ENCODE results near the gene PEX3. TPM values are rescaled to one million over a fixed set of nuclear protein-coding genes. Genes with fewer than 3 reads are reported as not detected.

PEX3 gene, protein sequence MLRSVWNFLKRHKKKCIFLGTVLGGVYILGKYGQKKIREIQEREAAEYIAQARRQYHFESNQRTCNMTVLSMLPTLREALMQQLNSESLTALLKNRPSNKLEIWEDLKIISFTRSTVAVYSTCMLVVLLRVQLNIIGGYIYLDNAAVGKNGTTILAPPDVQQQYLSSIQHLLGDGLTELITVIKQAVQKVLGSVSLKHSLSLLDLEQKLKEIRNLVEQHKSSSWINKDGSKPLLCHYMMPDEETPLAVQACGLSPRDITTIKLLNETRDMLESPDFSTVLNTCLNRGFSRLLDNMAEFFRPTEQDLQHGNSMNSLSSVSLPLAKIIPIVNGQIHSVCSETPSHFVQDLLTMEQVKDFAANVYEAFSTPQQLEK
- 10 to 100 TPM in 1 of 2 donors, 1 to 10 TPM in 1; 10.0 to 12.2 TPM for total RNA-seq
- polyA plus RNA-seq (2013, experiment 1 of 2), result 13.4 TPM
- polyA plus RNA-seq (2013, experiment 2 of 2), result 14.4 TPM
- long read RNA-seq, experiment 1, partial matches to known transcripts, result 2 of 7 reads
- long read RNA-seq, experiment 1, other reads (novel, unspliced or antisense), result 1 of 7 reads
- long read RNA-seq, experiment 2, transcript PEX3-201 (12 exons, 1,969 nt), result major isoform, 22 of 28 reads
- long read RNA-seq, experiment 2, partial matches to known transcripts, result 2 of 28 reads
- long read RNA-seq, experiment 2, other reads (novel, unspliced or antisense), result 3 of 28 reads
- long read RNA-seq, experiment 3, transcript PEX3-201 (12 exons, 1,969 nt), result major isoform, 61 of 68 reads
- long read RNA-seq, experiment 3, partial matches to known transcripts, result 2 of 68 reads
- long read RNA-seq, experiment 3, other reads (novel, unspliced or antisense), result 5 of 68 reads
- long read RNA-seq, experiment 4, transcript PEX3-201 (12 exons, 1,969 nt), result major isoform, 28 of 30 reads
- long read RNA-seq, experiment 4, partial matches to known transcripts, result 0 of 30 reads
- long read RNA-seq, experiment 4, other reads (novel, unspliced or antisense), result 2 of 30 reads

DNA sequence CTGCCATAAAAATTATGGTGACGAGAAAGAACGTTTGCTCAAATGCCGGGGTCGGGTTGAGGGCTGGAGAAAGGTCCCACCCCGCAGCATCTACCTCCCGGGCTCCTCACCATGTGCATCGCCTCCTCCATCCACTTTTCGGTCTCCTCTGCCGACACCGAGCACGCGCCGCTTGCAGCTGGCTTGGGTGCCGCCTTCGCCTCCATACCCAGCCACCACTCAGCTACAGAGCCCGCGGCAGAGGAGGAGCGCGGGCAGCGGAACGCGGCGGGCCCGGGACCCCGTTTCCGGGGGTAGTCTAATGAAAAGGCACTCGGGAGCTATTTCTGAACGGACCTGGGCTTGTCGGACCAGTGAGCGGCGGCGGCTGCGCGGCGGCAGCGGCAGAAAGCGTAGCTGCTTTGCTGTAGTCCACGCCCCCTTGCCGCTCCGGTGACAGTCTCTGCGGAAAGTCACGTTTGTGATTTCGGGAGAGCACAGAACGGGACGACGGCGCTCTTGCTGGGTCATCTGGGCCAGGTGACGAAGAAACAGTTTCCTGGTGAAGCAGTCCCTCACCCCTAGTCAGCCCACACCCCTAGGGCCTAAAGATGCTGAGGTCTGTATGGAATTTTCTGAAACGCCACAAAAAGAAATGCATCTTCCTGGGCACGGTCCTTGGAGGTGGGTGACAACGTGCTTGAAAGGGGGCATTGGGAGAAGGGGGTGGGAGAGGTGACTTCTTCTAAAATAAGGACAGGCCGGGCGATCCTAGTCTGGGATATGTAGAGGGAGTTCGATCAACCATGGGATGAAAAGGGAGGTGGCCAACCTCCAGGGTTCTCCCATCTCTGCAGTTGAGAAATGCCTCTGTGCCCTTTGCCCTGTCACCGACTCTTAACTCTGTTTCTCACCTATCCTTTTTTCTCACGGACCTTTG is at the start of gene PEX3, which contains the start of gene ADAT2:
TSS of gene PEX3 (plus strand) at position 353 of the 919 bp plus-strand sequence. CDS start at position 591, 238 bp downstream.
TSS of gene ADAT2 (minus strand) at position 243 of the 919 bp plus-strand sequence. CDS start at position 206, 37 bp downstream.
- peak within 1 kb of the TSS; percentile 89 for H3K9ac ChIP-seq (ENCODE audit: extremely low read depth, low read length, poor library complexity, severe bottlenecking)
- H3K27me3 ChIP-seq (ENCODE audit: control insufficient read depth, insufficient read depth, low read length, poor library complexity, severe bottlenecking), result no peaks in the 10 kb centered on the region
- TF ChIP-seq, protein P1, sequence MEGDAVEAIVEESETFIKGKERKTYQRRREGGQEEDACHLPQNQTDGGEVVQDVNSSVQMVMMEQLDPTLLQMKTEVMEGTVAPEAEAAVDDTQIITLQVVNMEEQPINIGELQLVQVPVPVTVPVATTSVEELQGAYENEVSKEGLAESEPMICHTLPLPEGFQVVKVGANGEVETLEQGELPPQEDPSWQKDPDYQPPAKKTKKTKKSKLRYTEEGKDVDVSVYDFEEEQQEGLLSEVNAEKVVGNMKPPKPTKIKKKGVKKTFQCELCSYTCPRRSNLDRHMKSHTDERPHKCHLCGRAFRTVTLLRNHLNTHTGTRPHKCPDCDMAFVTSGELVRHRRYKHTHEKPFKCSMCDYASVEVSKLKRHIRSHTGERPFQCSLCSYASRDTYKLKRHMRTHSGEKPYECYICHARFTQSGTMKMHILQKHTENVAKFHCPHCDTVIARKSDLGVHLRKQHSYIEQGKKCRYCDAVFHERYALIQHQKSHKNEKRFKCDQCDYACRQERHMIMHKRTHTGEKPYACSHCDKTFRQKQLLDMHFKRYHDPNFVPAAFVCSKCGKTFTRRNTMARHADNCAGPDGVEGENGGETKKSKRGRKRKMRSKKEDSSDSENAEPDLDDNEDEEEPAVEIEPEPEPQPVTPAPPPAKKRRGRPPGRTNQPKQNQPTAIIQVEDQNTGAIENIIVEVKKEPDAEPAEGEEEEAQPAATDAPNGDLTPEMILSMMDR (conservative IDR thresholded peaks at IDR 0.05), result no peak
- peak within 1 kb of the TSS; percentile 99 for H3K4me3 ChIP-seq (ENCODE audit: low read length)
- DNase-seq, result peak; percentile 97
- Mint-ChIP-seq H3K9me3 (no peaks in the 10 kb centered on the region), H3K27me3 (ENCODE audit: insufficient read depth) (no peaks in the 10 kb centered on the region), H3K4me3 (peak within 1 kb of the TSS; percentile 96), H3K4me1 (peaks cover 10% of the 10 kb centered on the region), H3K36me3 (ENCODE audit: low read depth) (no peaks in the 10 kb centered on the region), H3K27ac (peak within 1 kb of the TSS; percentile 94)
- WGBS, 2 experiments (ENCODE audit: insufficient coverage in 1 of 2, insufficient read length in 1 of 2), result 0 to 2% methylated on average over 26 to 56 of the region's 56 CpGs
- H3K27ac ChIP-seq (ENCODE audit: low read depth, low read length), result peak within 1 kb of the TSS; percentile 30
- H3K9me3 ChIP-seq (ENCODE audit: control insufficient read depth, low read length), result no peaks in the 10 kb centered on the region
- H3K36me3 ChIP-seq (ENCODE audit: control insufficient read depth, insufficient read depth, low read length), result no peaks in the 10 kb centered on the region
- H3K4me1 ChIP-seq (ENCODE audit: control insufficient read depth, insufficient read depth, low read length), result peaks cover 5% of the 10 kb centered on the region

DNA sequence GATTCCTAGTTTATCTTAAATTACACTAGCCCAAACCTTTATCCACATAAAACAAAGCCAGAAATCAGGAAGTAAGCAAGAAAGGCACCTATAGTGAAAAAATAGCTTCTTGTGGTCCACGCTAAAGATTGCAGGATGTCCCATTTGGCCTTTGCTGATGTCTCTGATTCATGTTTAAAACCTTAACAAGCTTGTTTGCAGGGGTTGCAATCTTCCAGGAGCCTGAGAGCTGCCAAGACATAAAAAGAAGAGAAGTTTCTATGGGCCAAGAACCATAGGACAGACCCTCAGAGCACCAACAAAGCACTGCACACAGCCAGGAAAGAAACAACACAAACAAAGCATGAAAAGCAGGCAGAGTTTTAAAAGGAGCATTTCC is 49.5 kb upstream of the PEX3 start:
- no peak for DNase-seq
- Histone ChIP-seq H3K9me3 (ENCODE audit: control insufficient read depth, low read length) (no peaks in the 10 kb centered on the region), H3K4me1 (ENCODE audit: control insufficient read depth, insufficient read depth, low read length) (no peaks in the 10 kb centered on the region), H3K27ac (ENCODE audit: low read depth, low read length) (no peak overlapping the region), H3K36me3 (ENCODE audit: control insufficient read depth, insufficient read depth, low read length) (no peaks in the 10 kb centered on the region), H3K4me3 (ENCODE audit: low read length) (no peak overlapping the region), H3K9ac (ENCODE audit: extremely low read depth, low read length, poor library complexity, severe bottlenecking) (no peak overlapping the region), H3K27me3 (ENCODE audit: control insufficient read depth, insufficient read depth, low read length, poor library complexity, severe bottlenecking) (no peaks in the 10 kb centered on the region)
- Mint-ChIP-seq H3K4me3 (no peak overlapping the region), H3K4me1 (peaks cover 21% of the 10 kb centered on the region), H3K27me3 (ENCODE audit: insufficient read depth) (no peaks in the 10 kb centered on the region), H3K27ac (no peak overlapping the region), H3K9me3 (no peaks in the 10 kb centered on the region), H3K36me3 (ENCODE audit: low read depth) (no peaks in the 10 kb centered on the region)
- TF ChIP-seq, protein P1 (conservative IDR thresholded peaks at IDR 0.05), result no peak
- WGBS, 2 experiments (ENCODE audit: insufficient coverage in 1 of 2, insufficient read length in 1 of 2), result 85 to 96% methylated on average over 1 of the region's 1 CpG
